ENCODE results near the gene NUP107.

NUP107 gene

GRCh38 chr12:68776976-68777610, 90.3 kb downstream of the NUP107 start:
- DNase-seq: no peak

DNA sequence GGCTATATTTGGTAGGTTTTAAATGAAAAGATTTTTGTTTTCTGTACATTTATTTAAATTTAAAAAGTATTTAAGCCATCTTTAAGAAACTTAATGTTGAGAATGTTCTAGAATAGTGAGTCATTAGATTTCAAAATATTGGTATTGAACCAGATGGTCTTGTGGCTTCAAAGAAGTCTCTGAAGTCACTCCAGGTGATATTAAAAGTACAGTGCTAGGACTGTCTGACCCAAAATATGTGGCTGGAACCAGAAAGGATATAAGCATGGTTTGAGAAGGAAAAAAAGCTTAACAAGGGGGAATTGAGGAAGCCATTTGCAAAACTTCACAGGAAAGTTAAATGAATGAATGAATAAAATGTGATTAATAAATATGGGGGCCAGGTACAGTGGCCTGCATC, 92.5 kb downstream of the NUP107 start:
- DNase-seq: no peak

DNA sequence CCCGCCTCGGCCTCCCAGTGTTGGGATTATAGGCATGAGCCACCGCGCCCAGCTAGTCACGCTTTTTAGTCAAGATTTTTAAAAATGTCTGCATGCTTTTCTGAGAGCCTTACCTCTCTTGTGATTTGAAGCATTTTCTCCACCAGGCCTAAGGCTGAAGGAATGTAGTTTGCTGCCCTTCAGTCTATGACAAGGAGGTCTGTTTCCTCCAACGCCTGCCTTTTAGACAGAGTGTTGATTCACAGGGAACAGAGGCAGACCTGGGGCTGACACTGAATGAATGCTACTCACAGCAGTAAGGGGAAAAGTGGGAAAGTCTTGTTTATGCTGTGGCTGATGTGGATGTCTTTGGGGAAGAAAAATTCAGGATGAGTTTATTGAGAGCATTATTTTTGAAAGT, 94.0 kb downstream of the NUP107 start:
- no peak for DNase-seq

DNA sequence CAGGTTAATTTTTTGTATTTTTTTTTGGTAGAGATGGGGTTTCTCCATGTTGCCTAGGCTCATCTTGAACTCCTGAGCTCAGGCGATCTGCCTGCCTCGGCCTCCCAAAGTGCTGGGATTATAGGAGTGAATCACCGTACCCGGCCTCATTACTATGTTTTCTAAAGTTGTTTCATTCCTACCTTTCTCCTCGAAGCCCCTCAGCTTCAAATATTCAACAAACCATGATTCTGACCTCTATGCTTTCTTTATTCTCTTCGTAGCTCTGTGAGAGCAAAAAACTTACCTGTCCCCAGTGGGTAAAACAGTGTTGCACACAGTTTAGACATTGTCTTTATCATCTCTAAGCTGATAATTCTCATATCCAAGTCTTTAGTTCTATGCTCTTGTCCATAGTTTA, 95.0 kb downstream of the NUP107 start:
- DNase-seq: no peak

DNA sequence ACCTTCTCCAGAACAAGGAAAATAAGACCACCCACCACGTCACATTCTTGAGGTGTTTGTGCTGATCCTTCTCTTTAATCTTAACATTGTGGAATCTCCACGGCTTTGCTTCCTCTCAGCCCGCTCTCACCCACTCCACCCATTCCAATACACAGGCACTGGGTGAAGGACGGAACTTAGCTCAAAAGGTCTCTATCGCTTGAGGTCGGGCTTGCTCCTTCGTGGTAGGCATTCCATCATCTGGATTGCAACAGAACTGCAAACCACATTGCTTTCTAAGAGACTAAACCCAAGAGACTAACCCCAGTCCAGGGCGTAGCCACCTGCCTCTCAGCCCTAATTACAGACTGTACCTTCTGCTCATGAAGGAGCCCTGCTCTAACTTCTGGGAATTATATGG, 97.2 kb downstream of the NUP107 start:
- no peak for DNase-seq

- no peak for DNase-seq
Observed at GRCh38 chr12:68785358-68785757, 98.6 kb downstream of the NUP107 start.

DNA sequence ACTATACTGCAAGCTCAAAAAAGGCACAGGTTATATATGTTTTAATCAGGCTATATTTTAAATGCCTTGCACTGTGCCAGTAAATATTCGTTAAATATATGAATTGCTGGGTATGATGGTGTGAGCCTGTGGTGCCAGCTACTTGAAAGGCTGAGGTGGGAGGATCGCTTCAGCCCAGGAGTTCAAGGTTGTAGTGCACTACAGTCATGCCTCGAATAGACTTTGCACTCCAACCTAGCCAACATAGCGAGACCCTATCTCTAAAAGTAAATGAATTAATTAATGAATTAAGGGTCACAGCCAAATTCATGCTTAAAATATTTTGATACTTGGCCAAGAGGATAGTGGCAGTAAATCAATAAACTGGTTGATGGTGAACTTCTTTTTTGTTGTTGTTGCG, 99.0 kb downstream of the NUP107 start:
- no peak for DNase-seq

GRCh38 chr12:68786929-68787328, 100.2 kb downstream of the NUP107 start:
- no peak for DNase-seq

DNA sequence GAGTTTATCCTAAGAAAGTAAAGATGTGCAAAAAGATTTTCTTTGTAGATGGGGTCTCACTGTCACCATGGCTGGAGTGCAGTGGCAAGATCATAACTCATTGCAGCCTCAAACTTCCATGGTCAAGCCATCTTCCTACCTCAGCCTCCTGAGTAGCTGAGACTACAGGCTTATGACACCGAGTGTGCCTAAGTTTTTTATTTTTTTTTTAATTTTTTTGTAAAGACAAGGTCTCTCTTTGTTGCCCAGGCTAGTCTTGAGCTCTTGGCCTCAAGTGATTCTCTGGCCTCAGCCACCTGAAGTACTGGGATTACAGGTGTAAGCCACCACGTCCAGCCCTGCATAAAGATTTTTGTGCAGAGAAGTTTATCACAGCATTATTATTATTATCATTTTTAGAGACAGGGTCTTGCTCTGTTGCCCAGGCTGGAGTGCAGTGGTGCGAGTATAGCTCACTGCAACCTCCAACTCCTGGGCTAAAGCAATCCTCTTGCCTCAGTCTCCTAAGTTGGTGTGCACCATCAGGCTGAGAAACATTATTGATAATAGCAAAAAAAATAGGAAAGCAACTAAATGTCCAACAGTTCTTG, 101.9 kb downstream of the NUP107 start:
- no peak for DNase-seq

DNA sequence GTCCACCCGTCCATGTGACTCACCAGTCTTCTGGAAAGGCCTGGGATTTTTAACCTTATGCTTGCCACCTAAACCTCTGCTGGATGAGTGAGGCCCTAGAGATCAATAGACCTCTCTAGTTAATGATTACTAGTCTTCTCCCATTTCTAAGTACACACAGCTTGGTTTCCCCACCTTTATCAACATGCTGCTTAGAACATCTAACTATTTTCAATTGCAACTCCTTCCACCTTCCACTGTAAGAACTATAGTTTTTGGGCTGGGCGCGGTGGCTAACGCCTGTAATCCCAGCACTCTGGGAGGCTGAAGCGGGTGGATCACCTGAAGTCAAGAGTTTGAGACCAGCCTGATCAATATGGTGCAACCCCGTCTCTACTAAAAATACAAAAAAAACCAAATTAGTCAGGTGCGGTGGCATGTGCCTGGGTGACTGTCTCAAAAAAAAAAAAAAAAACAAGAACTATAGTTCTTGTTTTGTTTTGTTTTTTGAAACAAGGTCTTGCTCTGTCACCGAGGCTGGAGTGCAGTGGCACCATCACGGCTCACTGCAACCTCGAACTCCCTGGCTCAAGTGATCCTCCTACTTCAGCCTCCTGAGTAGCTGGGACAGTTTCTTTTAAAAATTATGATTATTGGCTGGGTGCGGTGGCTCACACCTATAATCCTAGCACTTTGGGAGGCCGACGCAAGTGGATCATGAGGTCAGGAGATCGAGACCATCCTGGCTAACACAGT, 102.5 kb downstream of the NUP107 start:
- DNase-seq: no peak

DNA sequence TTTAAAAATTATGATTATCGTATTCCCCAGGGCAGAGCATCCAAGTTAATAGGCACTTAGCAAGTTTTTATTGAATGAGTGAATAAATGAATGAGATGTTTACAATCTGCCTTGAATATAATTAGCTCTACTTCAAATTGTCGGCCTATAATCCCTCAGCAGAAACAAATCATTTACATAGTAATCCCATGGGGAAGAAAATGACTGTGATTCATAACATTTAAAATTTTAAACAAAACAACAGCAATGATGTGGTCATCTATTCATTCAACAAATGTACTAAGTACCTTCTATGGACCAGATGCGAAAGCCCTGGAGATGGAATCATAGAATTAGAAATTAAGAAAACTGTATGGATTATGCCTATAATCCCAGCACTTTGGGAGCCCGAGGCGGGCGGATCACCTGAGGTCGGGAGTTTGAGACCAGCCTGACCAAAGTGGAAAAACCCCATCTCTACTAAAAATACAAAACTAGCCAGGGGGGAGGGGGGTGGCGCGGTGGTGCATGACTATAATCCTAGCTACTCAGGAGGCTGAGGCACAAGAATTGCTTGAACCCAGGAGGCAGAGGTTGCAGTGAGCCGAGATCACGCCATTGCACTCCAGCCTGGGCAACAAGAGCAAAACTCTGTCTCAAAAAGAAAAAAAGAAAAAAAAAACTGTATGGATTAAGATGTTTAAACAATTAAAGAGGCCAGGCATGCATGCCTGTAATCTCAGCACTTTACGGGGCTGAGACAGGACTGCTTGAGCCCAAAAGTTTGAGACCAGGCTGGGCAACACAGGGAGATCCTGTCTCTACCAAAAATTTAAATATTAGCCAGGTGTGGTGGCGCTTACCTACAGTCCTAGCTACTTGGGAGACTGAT, 103.5 kb downstream of the NUP107 start:
- no peak for DNase-seq

- DNase-seq: no peak
Observed at GRCh38 chr12:68790952-68791234, 104.1 kb downstream of the NUP107 start.

DNA sequence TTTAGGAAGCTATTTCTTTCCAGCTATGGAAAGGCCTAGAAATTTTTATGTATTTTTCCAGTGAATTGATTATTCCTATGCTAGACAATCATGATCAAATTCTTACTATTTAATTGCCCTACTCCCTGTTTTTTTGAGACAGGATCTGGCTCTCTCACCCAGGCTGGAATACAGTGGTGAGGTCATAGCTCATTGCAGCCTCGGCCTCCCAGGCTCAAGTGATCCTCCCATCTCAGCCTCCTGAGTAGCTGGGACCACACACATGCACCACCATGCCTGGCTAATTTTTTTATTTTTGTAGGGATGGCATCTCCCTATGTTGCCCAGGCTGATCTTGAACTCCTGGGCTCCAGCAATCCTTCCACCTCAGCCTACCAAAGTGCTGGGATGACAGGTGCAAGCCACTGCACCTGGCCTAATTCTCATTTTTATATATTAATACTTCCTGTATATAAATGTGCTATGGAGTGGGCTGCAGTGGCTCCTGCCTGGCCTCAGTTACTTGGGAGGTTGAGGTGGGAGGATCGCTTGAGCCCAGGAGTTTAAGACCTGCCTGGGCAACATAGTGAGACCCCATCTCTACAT, 105.2 kb downstream of the NUP107 start:
- DNase-seq: no peak

DNA sequence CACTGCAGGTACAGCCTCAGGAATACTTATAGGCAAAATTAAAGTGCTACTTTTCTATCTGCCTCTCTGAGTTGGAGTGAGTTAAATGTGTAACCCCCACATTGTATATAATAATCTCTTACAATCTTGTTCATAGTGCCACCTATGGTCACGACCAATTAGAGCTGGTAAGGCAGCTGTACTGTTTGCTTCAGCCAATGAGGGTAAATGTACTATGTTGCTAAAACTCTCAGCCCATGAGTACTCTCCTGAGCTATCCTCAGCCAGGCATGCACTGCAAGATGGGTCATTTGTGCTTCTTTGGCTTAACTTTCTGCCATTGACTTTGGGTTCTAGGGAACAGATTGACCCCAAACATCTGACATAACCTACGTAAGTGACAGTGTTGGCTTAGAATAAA, 106.2 kb downstream of the NUP107 start:
- DNase-seq: no peak

DNA sequence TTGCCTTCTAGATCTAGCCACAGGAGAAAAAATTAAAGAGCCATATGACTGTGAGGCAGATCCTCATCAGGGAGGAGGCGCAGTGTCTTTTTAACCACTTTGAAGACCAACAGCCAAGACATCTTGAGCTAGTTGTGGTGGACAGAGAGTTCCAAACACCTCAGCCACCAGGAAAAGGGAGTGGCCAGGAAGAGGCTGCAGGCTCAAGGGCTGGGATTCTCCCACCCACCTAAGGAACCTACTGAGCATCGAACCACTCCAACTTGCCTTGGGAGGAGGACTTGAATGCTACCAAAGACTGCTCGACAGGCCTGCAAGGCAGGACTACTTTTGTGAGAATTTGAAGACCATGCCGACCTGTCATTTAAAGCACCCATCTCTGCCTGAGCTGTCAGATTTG, 106.7 kb downstream of the NUP107 start:
- no peak for DNase-seq

DNA sequence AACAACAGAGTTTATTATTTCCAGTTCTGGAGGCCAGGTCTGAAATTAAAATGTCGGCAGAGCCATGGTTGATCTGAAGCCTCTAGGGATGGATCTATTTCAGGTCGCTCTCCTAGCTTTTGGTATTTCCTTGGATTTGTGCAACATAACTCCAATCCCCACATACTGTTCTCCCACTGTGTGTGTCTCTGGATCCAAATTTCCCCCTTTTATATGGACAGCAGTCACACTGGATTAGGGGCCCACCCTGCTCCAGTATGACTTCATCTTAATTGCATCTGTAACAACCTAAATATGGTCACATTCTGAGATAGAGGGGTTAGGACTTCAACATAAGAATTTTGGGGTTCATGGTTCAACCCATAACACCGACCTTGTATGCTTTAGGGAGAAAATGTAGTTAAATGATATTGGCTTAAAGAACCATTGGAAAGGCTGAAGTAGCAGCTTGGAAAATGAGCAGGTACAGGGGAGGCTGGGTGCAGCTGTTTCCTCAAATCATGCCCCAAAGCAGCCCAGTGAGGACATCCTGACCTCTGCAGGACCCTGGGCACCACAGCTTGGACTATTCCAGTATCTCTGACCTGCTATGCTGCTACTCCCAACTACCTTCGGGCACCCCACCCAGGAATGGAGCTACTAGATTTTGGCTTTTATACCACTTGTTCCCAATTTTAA, 107.3 kb downstream of the NUP107 start:
- DNase-seq: no peak

DNA sequence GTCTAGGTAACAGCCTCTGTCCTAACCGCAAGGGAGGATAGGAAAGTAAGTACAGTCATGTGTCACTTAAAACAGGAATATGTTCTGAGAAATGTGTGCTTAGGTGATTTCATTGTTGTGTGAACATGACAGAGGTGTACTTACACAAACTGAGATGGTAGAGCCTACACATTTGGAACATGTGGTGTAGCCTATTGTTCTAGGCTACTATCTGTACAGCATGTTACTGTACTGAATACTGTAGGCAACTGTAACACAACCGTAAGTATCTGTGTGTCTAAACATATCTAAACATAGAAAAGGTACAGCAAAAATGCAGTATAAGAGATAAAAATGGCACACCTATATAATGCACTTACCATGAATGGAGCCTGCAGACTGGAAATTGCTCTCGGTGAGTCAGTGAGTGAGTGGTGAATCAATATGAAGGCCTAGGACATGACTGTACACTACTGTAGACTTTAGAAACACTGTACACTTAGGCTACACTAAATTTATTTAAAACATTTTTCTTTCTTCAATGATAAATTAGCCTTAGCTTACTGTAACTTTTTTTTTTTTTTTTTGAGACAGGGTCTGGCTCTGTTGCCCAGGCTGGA, 108.0 kb downstream of the NUP107 start:
- DNase-seq: no peak
